ENCODE measurements around the gene AOPEP. TPM values are rescaled to one million over a fixed set of nuclear protein-coding genes. Genes with fewer than 3 reads are reported as not detected.

Gene AOPEP
- total and polyA plus RNA-seq, 9 of the 15 experiments (the other 6 are each of a cell fraction or from before 2014, with no cell fraction given): 4.5 to 19.3 (median 13.5) TPM

DNA sequence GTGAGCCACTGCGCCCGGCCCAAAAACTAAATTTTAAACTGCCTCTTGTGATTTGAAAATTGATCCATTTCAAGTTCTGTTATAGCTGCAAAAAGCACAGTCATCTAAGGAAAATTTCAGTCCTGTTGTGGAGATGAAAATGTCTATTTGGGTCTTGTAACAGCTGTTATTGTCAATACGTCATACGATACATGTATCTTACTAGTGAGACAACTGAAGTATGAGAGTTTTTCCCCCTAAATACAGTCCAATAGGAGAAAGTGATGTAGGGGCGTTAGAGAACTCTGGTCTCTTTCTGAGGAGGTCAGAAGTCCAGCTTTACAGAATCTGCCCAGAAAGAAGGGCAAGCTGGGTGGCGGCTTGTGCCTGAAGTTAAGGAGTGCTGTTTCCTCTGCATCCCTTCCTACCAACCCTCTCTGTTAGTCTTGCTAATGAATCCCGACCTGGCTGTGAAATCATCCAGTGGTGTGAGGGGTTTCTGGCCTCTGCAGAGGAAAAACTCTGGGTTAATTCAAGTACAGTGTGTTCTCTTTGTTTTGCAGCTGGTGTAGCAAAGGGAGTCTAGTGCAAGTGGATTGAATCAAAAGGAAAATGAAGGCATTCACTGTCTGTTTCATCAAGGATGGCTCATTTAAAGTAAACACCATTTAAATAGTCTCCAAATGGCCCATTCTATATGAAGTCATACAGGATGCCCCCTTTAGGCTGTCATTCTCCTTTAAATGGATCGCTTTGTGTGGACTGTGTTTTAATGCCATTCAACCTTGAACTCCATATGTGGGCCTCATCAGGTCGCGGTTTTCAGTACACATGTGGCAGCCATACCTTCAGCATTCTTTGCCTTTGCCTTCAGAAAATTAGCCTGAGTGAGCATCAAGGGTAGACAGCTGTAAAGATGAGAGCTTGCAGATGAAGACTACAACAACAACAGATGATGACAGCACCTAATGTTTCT, 59.0 kb downstream of the AOPEP start:
- ChIA-PET CTCF (ENCODE audit: low intra/inter-chr PET ratio) (no interaction called here), POLR2A (interaction anchor here (0.6 kb wide), 1 partner anchor 1336 kb away, joined by 3 read pairs; no protein-coding TSS in a partner anchor)
- H3K27ac ChIP-seq (ENCODE audit: extremely low read depth, low read depth, low read length): no peak overlapping the region
- no peaks in the 10 kb centered on the region for H3K4me1 ChIP-seq (replicated peaks in 1 of 2; ENCODE audit: control insufficient read depth in 2 of 2, insufficient read depth in 2 of 2, low read length in 2 of 2)
- no peaks in the 10 kb centered on the region for H3K9me1 ChIP-seq (ENCODE audit: control insufficient read depth, insufficient read depth, low read length)
- H2AFZ ChIP-seq (ENCODE audit: low read depth, low read length): no peak overlapping the region
- no peak for ATAC-seq
- no peak overlapping the region for H3K9ac ChIP-seq (ENCODE audit: insufficient read depth in 1 of 2, low read depth in 2 of 2, low read length in 2 of 2)
- no peak for TF ChIP-seq KLF1 (tag; IDR thresholded peaks at IDR 0.05)
- no peak for TF ChIP-seq TSC22D4 (tag; IDR thresholded peaks at IDR 0.05)
- TF ChIP-seq GTF2F1 (IDR thresholded peaks at IDR 0.05; ENCODE audit: low read depth, low read length): no peak
- TF ChIP-seq, protein P1, sequence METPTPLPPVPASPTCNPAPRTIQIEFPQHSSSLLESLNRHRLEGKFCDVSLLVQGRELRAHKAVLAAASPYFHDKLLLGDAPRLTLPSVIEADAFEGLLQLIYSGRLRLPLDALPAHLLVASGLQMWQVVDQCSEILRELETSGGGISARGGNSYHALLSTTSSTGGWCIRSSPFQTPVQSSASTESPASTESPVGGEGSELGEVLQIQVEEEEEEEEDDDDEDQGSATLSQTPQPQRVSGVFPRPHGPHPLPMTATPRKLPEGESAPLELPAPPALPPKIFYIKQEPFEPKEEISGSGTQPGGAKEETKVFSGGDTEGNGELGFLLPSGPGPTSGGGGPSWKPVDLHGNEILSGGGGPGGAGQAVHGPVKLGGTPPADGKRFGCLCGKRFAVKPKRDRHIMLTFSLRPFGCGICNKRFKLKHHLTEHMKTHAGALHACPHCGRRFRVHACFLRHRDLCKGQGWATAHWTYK (CRISPR knock-in tag; IDR thresholded peaks at IDR 0.05): no peak
- no peak for TF ChIP-seq MEIS2 (IDR thresholded peaks at IDR 0.05; ENCODE audit: partially characterized antibody)
- no peak for TF ChIP-seq EHMT2 (IDR thresholded peaks at IDR 0.05)
- TF ChIP-seq FOXP4 (CRISPR knock-in tag; IDR thresholded peaks at IDR 0.05; ENCODE audit: borderline replicate concordance): no peak
- TF ChIP-seq GTF2A2 (tag; IDR thresholded peaks at IDR 0.05): no peak
- TF ChIP-seq ZFP1 (CRISPR knock-in tag; IDR thresholded peaks at IDR 0.05): no peak
- TF ChIP-seq ZNF449 (CRISPR knock-in tag; IDR thresholded peaks at IDR 0.05): no peak
- no peaks in the 10 kb centered on the region for H3K79me2 ChIP-seq (ENCODE audit: control insufficient read depth, insufficient read depth, low read length)
- no peak for DNase-seq (ENCODE audit: extremely low read depth in 1 of 4, low spot score in 3 of 4)
- no peak for FAIRE-seq
- no peaks in the 10 kb centered on the region for H3K9me3 ChIP-seq (replicated peaks; ENCODE audit: control insufficient read depth, insufficient read depth, low read depth, low read length)
- H3K4me3 ChIP-seq: no peak overlapping the region
- 66% methylated on average over 10 of the region's 10 CpGs for WGBS (ENCODE audit: insufficient coverage, low coverage, missing lambda C conversion rate)
- intact Hi-C loops (cut with micrococcal nuclease): loop anchor here (10.0 kb wide), 2 partner anchors 309 to 479 kb away; no protein-coding TSS in a partner anchor
- no peak overlapping the region for H3K4me2 ChIP-seq (ENCODE audit: insufficient read depth, low read length)
- no peaks in the 10 kb centered on the region; the same call in 2 of the 3 replicates for H3K36me3 ChIP-seq (ENCODE audit: control insufficient read depth, insufficient read depth, low read length)
- BruUV-seq (replicated peaks): no TSS peak
- no peaks in the 10 kb centered on the region for H4K20me1 ChIP-seq (replicated peaks; ENCODE audit: control insufficient read depth, insufficient read depth, low read length)
- in situ Hi-C loops (cut with MboI): loop anchor here (10.0 kb wide), 2 partner anchors 299 to 339 kb away; no protein-coding TSS in a partner anchor
- no peaks in the 10 kb centered on the region for H3K27me3 ChIP-seq (ENCODE audit: control insufficient read depth in 2 of 2, insufficient read depth in 2 of 2, low read length in 2 of 2)

All from K562 (cell line).